NCI-H526 treated with DMSO at 0.1 percent for 48 hours (cell line): ENCODE measurements around the gene PAM16.
A peak's percentile ranks its signal among the peaks of the same experiment; 100 is the strongest.

ENCODE experiments used
- DNase-seq: peaks from one replicate; lab custom pipeline; 2025; lab: John Stamatoyannopoulos, UW

The PAM16 gene

GRCh38 chr16:4319454-4320421, 31.4 kb downstream of the PAM16 start:
- DNase-seq: no peak

GRCh38 chr16:4318967-4319366, 32.2 kb downstream of the PAM16 start:
- DNase-seq: no peak

DNA sequence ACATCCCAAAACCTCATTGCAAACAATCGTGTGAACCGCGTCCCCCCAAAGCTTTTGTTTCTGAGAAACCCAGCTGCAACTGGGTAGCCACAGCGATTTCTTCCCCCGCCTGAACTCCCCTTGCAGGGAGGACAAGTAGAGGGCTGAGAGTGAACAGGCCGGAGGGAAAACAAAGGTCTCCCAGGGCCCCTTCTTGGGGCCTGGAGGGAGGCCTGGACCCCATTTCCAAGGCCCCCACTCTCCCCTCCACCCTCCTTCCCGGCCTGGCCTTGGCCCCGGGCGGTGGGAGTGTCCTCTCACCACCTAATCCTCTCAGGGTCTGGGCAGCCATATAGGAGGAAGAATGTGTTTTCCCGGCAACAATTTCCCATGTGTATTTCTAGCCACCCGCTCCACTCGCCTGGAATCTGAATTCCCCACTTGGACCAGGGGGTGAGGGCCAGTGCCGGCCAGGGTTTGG, 32.6 kb downstream of the PAM16 start:
- no peak for DNase-seq

DNA sequence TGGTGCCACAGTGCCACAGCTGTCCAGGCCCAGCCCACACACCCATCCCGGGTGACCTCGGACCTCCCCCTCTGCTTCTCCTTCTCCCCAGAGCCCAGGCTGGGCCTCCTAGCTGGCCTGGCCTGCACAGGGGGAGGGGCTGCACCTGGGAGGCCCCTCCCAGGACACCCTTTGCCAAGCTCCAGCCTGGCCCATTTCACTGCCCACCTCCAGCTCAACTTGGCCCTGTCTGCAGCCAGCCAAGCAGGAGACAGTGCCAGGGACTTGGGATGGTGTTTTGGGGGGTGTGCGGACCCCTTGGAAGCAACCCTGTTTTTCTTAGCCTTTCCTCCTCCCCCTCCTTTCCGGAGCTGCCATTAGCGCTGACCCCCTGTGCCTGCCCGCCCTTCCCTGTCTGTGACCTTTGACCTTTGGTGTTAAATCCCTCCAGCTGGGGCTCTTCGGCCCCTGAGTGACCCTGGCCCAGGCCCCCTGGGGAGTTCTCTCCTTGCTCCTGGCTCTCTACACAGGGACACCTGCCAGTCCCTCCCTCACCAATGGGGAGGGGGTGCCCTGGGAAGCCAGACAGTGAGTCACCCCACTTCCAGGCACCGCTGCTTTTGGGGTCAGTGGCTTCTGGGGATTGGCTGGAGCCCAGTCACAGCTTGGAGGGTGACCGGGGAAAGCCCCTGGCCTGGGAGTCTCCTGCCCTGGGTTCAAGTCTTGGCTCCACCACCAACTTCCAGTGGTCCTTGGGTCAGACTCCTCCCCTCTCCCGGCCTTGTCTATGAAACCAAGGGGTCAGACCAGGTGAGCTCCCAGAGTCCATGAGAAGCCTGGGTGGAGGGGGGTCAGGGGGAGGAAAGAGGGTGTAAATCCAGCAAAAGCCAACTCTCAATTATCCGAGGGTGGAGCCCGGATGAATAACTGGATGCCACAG, 33.3 kb downstream of the PAM16 start:
- DNase-seq: no peak

DNA sequence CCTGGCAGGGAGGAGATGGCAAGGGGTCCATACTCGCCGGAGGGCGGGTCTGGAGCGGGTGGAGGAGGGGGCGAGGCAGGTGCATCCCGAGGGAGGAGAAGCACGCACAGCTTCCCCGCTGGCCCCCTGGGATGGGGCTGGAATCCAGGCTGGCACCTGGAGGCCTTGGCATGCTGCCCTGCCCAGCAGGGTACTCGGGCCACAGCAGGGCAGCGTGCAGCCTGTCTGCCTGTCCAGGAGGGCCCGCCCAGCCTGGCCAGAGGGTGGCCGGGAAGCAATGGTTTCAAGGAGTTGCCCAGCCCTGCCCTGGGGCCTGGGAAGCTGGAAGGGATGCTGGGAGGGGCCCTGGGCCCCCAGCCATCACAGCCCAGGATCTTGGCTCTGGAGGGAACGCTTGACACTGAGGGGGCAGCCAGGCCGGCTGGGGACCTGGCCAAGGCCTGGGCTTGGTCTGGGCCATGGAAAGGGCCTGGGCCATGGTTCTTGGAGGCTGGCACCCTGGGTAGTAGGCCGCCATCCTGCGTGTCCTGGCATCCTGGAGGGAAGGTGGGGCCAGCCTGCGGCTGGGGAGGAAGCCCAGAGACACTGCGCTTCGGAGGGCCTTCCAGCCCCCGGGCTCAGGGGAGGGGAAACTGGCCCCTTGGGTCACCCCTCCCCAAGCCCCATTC, 34.1 kb downstream of the PAM16 start:
- DNase-seq: no peak

GRCh38 chr16:4316108-4316863, 34.8 kb downstream of the PAM16 start:
- DNase-seq: no peak

DNA sequence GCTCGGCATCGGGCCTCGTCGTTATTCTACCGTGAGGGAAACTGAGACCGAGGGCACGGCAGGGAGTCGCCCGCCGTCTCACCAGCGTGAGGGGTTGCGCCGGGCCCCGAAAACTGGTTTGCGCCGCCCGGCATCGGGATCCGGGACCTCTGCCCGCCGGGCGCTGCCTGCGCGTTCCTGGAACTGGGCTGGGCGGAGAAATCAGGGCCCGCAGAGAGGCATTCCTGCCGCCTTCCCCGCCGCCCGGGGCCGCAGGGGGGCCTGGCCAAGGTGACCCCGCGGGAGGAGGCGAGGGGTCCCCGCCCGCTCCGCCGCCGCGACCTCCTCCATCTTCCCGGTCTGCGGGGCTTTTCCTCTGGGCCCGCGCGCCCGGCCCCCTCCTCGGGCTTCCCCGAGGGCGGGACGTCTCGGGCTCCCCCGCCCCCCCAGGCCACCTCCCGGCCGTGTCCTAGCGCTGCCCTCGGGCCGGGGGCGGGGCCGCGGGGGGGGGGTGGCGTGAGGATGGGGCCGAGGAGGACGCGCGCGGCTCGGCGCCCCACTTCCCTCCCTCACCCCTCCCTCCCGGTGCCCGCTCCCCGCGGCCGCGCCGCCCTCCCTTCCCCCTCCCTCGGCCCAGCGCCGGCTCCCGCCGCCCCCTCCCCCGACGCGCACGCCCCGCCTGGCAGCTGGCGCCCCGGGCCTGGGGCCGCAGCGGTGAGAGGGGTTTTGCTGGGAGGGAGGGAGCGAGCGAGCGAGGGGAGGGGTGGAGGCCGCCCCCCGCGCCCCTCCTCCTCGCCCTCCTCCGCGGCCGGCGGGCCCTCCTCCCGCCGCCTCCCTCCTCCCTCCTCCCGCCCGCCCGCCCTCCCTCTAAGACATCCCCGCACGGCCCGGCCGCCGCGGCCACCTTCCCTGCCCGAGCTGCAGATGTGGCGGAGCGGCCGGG, 35.7 kb downstream of the PAM16 start, which contains the start of gene GLIS2:
TSS of gene GLIS2 (plus strand) at position 882 of the 922 bp plus-strand sequence. CDS start 16,214 bp downstream, outside the sequence.
- peak; percentile 48 for DNase-seq

- DNase-seq: peak; percentile 32
Measured at GRCh38 chr16:4314532-4315185, 36.5 kb downstream of the PAM16 start.

GRCh38 chr16:4313563-4314531, 37.3 kb downstream of the PAM16 start:
- DNase-seq: peak; percentile 30

DNA sequence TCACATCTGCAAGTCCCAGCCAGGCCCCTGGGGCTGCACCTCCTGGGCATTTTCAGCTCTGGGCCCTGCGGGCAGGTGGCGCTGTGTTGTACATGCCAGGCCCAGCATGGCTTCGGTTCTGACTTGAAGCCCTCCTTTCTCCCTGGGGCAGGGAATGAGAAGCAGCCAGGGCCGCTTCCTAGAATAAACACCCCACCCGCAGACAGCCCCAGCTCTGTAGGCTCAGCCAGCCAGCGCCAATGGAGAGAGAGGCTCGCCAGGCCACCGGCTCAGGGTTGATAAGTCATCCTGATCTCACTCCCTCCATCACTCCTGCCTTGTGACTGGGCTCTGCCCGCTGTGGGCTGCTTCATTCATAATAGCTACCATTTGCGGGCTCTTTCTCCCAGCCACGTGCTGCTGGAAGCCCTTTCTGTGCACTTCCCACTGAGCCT, 41.3 kb downstream of the PAM16 start:
- DNase-seq: peak; percentile 3

DNA sequence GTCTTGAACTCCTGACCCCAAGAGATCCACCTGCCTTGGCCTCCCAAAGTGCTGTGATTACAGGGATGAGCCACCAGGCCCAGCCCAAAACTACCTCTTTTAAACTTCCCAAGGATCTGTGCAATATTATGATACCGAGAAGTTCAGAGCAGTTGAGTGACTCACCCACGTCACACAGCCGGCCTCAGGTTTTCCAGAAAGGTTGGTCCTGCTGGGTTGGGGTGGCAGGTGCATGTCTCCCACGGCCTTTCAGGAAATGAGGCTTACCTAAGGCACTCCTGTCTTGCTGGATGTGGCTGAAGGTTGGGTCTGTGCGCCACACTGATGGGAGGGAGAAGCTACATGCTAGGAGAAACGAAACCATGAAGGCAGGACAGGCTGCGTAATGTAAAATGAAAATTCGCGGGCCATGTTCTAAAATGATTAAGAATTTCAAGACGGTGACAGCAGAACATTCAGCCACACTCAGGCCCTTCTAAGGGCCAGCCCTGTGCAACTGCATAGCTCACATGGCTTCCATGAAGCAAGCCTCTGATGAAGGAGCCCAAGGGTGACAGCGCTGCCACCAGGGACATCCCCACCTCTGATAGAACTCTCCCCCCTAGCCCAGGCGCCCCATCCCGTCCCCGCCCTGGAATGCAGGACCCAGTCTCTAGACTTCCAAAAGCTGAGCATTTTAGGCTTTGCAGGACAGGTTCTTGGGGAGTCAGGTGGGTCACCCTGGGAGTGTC, 41.9 kb downstream of the PAM16 start:
- DNase-seq: no peak

- peak; percentile 66 for DNase-seq
Measured at GRCh38 chr16:4307215-4308037, 43.7 kb downstream of the PAM16 start.

DNA sequence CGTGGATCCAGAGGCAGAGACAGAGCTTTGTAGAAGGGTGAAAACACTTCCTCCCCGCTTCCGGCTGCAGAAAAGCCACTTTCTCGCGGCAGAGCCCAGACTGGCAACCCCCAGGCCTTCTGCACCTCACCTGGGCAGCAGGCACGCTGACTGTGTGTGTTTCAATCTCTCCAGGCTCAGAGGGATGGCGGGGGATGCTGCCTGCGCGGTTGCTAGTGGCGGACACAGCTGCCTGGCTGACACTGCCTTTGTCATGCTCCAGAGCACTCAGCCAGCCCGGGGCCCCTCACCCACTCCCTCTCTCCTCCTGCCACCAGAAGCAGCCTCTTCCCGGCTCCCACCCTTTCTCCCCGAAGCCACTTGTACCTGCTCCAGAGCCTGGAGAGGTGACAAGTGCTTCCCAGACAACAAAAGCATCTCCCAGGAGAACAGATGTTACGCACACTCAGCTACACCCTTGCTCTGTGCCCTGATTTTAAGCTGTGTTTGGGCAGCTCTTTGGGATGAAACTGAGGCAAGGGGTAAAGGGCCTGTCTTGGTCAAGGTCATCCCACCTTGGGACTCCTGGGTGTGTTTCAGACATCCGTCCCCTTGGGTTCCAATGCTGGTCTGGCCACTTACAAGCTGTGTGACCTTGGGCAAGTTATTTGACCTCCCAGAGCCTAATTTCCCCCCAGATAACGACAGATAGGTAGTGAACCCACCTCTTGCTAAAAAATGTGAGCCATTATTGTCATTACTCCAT, 44.5 kb downstream of the PAM16 start:
- no peak for DNase-seq

DNA sequence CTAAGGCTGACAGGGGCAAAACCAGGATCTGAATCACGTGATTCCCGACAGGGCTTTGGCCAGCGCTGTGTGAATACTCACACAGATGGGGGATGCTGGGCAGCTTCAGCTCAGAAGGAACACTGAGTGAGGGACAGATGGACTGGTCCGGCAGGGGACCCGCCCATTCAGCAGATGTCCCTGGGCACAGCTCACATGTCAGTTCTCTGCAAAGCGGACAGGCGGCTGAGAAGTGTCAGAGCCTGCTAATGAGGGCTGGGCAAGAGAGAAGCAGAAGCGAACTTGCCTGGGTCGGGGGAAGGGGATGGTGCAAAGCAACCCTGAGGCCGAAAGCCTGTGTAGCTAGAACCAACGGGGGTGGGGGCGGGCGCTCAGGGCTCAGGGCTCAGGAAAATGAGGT, 47.1 kb downstream of the PAM16 start:
- no peak for DNase-seq

- DNase-seq: no peak
Measured at GRCh38 chr16:4301968-4302367, 49.2 kb downstream of the PAM16 start.

DNA sequence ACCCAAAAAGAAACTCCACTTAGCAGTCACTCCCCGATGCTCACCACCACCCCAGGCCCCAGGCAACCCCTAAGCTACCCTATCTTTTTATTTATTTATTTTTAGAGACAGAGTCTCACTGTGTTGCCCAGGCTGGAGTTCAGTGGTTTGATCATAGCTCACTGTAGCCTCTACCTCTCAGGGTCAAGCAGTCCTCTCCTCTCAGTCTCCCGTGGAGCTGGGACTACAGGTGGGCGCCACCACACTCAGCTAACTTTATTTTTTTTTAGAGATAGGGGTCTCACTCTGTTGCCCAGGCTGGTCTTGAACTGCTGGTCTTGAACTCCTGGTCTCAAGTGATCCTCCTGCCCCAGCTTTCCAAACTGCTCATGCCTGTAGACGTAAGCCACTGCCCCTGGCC, 49.9 kb downstream of the PAM16 start:
- no peak for DNase-seq
